Measurements from ENCODE around the gene WDR38.

The WDR38 gene

DNA sequence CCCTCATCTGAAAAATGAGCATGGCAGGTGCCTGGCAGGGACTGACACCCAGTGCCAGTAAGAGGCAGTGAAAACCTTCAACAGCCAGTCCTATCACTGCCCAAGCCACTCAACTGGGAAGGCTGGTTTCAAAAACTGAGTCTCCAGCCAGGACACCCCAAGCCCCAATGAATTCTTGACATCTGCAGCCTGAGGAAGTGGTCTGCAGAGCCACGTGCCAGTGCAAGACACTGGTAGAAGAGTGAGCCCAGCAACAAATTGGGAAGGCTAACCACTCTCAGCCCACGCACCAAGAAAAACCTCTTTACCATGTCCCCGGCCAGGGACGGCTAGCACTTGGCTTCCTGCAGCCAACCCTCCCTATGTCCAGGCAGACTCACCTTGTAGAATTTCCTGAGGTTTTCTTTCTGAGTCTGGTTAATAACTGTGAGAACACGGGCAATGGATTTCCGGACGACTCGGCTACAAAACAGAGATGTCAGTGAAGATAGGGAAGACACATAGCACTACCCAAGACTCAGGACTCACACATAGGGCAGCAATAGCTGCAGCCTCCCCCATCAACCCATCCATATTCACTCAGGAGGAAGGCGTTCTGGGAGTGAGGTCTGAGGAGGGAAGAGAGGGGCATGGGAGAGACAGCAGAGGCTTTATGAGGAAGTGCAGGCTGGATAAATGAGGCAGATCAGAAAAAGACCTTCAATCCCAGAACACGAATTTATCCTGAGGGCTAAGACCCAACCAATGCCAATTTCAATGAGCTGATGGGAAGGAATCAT lies 6.7 kb downstream of the WDR38 start:
- DNase-seq = no peak

GRCh38 chr9:124860582-124861341 lies 7.5 kb downstream of the WDR38 start:
- DNase-seq = no peak

DNA sequence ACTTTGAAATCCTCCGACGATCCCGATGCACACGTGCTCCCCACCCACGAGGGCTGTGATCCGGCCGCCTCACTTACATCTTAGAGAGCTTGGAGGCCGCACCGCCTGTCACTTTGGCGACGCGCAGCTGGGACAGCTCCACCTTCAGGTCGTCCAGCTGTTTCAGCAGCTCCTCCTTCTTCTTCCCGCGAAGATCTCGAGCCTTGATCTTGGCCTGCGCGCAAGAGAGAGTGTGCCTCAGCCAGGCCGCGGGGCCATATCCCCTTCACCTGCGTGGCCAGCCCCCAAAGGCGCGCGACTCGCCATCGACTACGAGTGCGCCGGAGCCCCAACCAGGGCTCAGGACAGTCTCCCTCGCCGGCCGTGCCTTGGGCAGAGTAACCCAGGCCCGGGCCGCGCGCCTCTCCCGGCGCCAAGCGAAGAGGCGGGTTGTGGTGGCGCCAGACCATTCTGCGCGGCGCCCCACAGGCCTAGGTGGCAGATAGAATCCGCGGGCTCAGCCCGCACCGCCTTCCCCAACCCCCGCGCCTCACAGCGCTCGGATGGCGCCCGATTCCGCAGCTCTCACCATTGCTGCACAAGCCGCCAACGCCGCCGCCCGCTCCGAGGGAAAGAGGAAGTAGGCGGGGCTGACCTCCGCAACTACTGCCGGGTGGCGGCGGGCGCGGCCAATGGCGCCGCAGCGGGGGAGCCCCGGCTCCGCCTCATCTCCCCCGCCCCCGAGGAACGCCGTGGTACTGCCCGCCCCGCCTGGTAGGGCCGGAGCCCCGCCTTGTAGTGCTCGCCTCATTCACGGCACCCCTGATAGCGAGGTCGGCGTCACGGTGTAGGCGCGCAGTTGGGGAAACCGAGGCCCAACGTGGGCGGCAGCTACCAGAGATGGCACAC lies 8.3 kb downstream of the WDR38 start, which contains the start of the genes ARPC5L and RPL35:
Gene ARPC5L, plus strand, starts transcription at position 789 of the 888 bp plus-strand sequence. CDS start 7,161 bp downstream, outside the sequence.
Gene RPL35, minus strand, starts transcription at position 616 of the 888 bp plus-strand sequence. Its CDS starts 45 bp downstream, at position 571.
- DNase-seq = peak; percentile 96

DNA sequence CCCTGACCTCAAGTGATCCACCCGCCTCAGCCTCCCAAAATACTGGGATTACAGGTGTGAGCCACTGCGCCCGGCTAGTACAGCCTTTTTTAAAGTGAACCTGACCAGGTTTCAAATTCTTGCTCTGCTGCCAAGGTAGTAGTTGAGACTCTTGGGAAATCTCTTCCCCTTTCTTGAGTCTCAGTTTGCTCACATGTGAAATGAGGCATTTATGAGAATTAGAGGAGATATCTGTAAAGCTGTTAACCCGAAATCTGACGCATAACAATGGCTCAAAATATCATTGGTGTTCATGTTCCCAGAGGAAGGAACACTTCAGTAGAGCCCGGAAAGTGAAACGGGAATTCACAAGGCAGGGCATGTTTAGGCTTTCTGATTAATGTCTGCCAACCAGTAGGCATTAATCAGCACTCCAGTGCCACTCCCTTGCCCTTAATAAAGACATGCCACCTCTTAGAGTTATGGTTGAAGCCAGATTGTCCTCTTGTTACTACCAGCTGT lies 10.2 kb downstream of the WDR38 start:
- no peak for DNase-seq

DNA sequence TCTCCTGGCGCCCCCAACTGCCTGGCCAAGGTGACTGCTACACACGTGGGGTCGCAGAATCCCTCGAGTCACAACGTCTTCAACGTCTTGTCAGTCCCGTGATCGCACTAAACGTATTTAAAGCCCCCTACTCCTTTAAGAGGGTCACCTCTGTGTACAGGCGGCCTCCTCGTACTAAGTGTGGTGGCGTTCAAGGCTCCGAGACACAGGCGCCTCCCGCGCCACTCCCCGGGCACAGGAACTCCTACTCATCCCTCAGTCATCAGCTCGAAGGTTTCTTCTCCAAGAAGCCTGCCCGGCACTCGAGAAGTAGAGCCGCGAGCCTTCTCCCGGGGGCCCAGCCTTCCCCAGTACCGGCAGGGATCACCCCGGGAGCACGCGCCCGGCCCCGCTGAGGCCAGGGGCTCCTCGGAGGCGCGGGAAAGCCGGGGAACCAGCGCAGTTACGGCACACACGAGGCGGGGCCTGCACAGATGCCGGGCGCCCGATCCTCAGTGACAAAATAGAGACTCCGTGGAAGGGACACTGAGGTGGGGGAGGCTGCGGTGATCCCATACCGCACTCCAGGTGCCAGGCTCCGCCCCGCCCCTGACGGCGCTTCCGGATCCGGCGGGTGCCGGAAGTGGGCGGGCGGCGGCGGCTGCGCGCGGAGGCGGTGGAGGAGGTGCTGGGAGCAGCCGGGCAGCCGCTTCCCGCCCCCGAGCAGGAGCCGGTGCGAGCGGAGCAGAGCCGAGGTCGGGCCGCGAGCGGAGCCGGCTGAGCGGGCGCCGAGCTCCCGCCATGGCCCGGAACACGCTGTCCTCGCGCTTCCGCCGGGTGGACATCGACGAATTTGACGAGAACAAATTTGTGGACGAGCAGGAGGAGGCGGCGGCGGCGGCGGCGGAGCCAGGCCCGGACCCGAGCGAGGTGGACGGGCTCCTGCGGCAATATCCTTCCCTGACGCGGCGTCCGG lies 15.5 kb downstream of the WDR38 start:
- DNase-seq = peak; percentile 93

DNA sequence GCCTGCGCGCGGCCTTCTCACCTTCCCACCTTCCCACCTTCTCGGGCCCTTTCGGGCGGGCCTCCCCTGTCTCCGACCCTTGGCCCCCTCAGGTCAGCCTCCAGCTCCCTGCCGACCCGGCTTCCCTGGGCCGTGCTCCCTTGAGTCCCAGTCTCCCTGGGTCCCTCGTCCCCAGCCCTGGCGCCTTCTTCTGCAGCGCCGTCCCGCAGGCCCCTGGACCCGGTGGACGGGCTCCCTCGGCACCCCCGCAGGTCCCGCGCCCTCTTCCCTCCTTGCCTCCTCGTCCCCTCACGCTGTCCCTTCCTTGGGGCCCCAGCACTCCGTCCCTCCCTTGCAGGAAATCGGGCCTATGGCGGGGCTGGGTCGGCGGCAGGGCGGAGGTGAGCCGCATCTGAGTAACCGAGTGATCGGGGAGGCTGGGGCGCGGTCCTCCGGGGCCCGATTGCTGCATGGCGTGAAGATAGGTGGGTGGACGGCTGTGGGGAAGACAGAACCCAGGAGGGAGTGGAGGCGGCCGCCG lies 16.3 kb downstream of the WDR38 start:
- no peak for DNase-seq

- peak; percentile 91 for DNase-seq
These were observed 16.8 kb downstream of the WDR38 start for GRCh38 chr9:124869986-124870560.

DNA sequence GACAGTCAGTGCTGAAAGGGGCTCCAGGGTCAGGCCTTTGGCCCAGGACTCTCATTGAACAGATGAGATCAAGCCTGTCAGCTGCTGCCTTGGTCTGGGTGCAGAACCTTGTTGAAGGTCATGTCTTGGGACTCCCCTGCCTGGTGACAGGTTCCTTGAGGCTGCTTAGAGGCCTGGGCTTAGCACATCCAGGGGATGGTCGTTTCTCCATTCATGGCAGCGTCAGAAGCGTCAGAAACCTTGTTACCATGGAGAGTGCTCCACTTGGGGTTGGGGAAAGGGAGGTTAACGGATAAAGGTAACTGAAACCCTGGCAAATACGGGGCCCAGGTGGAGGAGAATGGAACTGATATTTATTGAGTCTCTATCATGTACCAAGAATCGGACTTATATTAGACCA lies 17.5 kb downstream of the WDR38 start:
- DNase-seq = no peak

GRCh38 chr9:124871156-124871561 lies 17.9 kb downstream of the WDR38 start:
- no peak for DNase-seq

DNA sequence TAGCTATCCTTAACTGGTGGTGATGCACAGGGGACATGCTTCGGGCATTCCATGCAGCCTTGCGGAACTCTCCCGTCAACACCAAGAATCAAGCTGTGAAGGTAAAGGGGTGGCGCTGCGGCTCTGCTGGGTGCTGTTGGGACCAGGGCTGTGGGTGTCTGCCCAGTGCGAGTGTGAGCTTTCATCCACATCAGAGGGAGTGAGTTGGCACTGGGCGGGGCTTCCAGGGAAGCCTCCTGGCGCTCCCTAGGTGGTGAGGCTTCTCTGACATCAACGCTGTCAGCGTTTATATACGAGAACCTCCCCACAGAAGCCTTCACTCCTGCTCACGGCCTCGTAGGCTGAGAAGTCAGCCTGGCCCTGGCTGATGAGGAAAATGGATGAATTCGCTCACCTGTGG lies 20.4 kb downstream of the WDR38 start:
- DNase-seq = peak; percentile 70

GRCh38 chr9:124875501-124875900 lies 22.2 kb downstream of the WDR38 start:
- no peak for DNase-seq

- no peak for DNase-seq
These were observed 23.9 kb downstream of the WDR38 start for GRCh38 chr9:124877021-124877782.

DNA sequence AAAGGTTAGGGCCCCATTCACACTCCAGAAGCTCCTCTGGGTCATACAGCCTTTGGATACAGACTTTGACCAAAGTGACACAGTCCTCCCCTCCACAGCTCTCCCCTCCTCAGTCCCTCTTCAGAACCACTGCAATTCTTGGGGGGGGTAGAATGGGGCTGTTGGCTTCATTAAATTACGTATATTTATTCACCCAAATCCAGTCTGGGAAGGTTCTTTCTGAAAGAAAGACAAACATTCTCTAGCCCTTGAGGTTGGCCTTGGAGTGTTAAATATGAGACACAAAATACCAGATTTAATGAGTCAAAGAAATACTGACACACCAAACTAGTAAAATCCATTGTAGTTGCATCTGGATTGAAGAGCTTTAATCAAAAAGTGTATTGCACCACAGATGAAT lies 24.8 kb downstream of the WDR38 start:
- no peak for DNase-seq

GRCh38 chr9:124878518-124878917 lies 25.3 kb downstream of the WDR38 start:
- DNase-seq = no peak

DNA sequence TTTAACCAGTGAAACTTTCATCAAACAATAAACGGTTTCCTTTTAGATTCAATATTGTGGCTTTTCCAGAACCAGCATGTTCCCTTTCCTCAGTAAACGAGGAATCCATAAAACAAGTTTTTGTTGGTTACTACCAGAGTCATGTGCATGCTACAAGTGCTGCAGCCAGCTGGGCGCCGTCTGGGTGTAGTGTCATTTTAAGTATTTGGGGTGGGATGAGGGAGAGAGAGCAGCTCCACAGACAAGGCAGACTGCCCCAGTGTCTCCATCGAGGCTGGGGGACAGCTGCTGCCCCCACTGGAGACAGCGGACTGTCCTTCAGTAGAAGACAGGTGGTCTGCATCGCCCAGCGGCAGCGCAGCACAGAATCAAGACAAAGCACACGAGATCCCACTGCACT lies 26.0 kb downstream of the WDR38 start:
- DNase-seq = no peak

DNA sequence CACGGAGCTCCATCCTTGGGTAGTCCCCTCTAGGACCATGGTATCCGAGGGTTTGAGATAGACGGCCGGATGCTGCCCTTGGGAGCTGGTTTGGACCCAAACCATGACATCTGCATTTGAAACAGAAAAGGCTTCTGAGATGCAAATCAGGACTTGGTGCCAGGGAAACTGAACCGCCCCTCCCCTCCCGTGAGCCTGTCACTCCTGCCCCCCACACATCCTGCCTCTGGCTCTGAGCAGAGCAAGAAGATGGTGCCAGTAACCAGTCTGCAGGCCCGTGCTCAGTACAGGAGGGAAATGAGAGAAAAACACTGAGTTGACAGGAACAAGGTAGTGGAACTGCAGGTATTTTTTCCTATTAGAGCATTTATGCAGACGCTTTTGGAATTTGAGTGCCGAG lies 27.2 kb downstream of the WDR38 start:
- DNase-seq = no peak

DNA sequence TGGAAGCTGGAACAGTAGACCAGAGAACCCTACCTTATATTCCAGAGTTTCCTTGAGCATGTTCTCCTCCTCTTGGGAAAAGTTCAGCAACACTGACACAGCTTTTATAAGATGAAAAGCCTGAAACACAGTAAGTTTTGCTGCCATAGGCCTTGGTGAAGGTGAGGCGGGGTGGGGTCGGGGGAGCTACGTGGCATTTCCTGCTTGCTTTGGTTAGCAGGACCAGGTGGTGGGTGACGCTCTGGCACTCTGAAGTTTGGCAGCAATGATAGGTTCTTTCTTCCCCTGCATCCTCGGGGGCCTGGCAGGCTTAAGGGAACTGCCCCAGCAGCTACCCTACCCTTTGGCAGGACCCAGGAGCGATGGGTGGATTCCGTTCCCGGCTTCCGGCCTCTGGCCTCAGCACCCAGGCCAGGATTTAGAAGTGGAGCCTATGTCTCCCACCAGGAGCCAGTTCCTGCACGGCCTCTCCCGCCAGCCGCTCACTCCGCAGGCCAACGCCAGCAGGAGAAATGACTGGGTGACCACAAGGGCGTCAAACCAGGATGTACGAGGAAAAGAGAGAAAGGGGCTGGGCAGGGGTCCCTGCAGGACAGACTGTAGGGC lies 28.0 kb downstream of the WDR38 start:
- no peak for DNase-seq

DNA sequence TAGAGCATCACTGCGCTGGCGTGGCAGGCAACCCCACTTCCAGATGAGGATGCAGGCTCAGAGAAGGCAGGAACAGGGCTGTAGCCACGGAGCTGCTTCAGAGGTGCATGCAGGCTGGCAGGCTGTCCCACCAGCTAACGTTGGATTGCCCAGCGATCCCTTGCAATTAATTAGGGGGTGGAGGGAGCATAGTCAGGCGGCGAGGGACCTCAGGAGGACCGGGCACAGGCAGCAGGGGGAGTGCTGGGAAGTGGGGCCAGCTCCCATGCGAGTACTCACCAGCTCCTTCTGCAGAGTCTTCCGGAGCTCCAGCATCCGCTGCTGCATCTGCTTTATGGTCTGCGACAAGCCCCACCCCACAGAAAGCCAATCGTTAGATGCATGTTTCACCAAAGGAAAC lies 29.0 kb downstream of the WDR38 start:
- no peak for DNase-seq

DNA sequence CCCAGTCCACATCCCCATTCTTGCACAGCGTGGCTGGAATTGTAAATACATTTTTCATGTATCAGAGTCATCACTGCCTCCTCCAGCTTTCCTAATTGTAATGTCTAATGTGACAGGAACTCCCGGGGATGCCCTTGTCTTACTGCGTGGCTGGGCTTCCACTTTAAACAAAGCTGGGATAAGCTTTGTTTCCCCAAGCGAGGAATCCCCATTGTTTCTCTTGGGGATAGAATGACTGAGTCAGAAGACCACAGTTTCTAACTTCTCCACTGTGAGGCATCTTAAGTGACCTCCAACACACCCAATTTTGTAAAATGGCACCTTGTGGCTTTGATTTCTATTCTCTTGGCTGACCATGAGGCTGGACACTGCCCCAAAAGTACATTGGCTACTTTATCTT lies 31.1 kb downstream of the WDR38 start:
- DNase-seq = no peak

- DNase-seq = no peak
These were observed 32.3 kb downstream of the WDR38 start for GRCh38 chr9:124885551-124885950.

Measured in CD4-positive, alpha-beta T cell treated with Interleukin-21 for 1 hour (primary cell).